Body of pancreas (tissue), 4 donors: ENCODE data around the gene ANTXRL.

ENCODE experiments used
- CTCF ChIP-seq, 7 experiments: fragments of 450-650 bp in 4 of 7; fragments of 200-600 bp in 3 of 7; sonication (generic) in 3 of 7; IDR thresholded peaks; one replicate each; pipeline ENCODE4 v1.5.1; 2016 to 2019; ENCODE audit warnings: antibody characterized with exemption in 7 of 7
- POLR2A ChIP-seq, 3 donors: fragments of 450-650 bp; IDR thresholded peaks; one replicate each; pipeline ENCODE4 v1.6.1; 2016; ENCODE audit warnings: antibody characterized with exemption in 3 of 3, mild to moderate bottlenecking in 2 of 3

GRCh38 chr10:46326971-46327370 is 40.2 kb downstream of the ANTXRL start:
- TF ChIP-seq POLR2A (IDR thresholded peaks at IDR 0.05) (no peak), CTCF (IDR thresholded peaks at IDR 0.05) (no peak)
